SU-DHL-6 (cell line): ENCODE measurements around the gene ADK.

ENCODE experiments used
- EZH2phosphoT487 ChIP-seq: fragments of 200-600 bp; sonication (generic), shearing (Covaris generic); conservative IDR thresholded peaks from 2 replicates; pipeline ENCODE4 v1.6.1; 2018; ENCODE audit warnings: mild to moderate bottlenecking, antibody characterized with exemption, low read length, moderate library complexity, mixed read lengths
- TF ChIP-seq, protein P1 (sequence below): fragments of 200-600 bp; sonication (generic); IDR thresholded peaks from one replicate; pipeline ENCODE4 v1.5.1; 2017; ENCODE audit warnings: antibody characterized with exemption, mild to moderate bottlenecking, low read length, moderate library complexity; ENCODE audit not compliant: insufficient read depth, poor library complexity, severe bottlenecking

DNA sequence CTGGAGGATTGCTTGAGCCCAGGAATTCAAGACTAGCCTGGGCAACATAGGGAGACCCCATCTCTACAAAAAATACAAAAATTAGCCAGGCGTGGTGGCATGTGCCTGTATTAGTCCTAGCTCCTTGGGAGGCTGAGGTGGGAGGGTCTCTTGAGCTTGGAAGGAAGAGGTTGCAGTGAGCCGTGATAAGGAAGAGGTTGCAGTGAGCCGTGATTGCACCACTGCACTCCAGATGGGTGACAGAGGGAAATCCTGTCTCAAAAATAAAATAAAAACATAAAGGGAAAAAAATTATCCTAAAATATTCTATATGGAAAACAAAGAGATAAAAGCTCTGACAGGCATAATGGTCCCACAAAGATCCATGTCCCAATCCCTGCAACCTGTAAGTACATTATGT lies 587.5 kb downstream of the ADK start:
- TF ChIP-seq, protein P1, sequence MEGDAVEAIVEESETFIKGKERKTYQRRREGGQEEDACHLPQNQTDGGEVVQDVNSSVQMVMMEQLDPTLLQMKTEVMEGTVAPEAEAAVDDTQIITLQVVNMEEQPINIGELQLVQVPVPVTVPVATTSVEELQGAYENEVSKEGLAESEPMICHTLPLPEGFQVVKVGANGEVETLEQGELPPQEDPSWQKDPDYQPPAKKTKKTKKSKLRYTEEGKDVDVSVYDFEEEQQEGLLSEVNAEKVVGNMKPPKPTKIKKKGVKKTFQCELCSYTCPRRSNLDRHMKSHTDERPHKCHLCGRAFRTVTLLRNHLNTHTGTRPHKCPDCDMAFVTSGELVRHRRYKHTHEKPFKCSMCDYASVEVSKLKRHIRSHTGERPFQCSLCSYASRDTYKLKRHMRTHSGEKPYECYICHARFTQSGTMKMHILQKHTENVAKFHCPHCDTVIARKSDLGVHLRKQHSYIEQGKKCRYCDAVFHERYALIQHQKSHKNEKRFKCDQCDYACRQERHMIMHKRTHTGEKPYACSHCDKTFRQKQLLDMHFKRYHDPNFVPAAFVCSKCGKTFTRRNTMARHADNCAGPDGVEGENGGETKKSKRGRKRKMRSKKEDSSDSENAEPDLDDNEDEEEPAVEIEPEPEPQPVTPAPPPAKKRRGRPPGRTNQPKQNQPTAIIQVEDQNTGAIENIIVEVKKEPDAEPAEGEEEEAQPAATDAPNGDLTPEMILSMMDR = no peak
- TF ChIP-seq EZH2phosphoT487 = no peak
